ENCODE data around the gene SIGLEC8.
"Not testable (repeated sequence)": the region's sequence is repeated elsewhere in the genome, so short reads cannot be mapped to it uniquely, and the experiment has no call there.

- TF ChIP-seq CTCF (conservative IDR thresholded peaks at IDR 0.05; ENCODE audit: low read length); EZH2phosphoT487 (IDR thresholded peaks at IDR 0.05; ENCODE audit: borderline replicate concordance): not testable (repeated sequence)
Measured at GRCh38 chr19:51447510-51447909, 10.7 kb downstream of the SIGLEC8 start.
